ENCODE results near the gene TUBGCP5.
"Not testable (repeated sequence)": the region's sequence is repeated elsewhere in the genome, so short reads cannot be mapped to it uniquely, and the experiment has no call there.

TUBGCP5 gene

GRCh38 chr15:23039143-23039916 is at the start of gene TUBGCP5:
Gene TUBGCP5, minus strand, starts transcription at chr15:23039569. Its CDS starts 26 bp downstream, at chr15:23039543.
- DNase-seq: peak; percentile 95

GRCh38 chr15:23083115-23083514 is 43.7 kb upstream of the TUBGCP5 start:
- no peak for DNase-seq

GRCh38 chr15:23081996-23082737 is 42.8 kb upstream of the TUBGCP5 start:
- DNase-seq: not testable (repeated sequence)

- DNase-seq: no peak
These were observed 41.9 kb upstream of the TUBGCP5 start for GRCh38 chr15:23081271-23081670.

DNA sequence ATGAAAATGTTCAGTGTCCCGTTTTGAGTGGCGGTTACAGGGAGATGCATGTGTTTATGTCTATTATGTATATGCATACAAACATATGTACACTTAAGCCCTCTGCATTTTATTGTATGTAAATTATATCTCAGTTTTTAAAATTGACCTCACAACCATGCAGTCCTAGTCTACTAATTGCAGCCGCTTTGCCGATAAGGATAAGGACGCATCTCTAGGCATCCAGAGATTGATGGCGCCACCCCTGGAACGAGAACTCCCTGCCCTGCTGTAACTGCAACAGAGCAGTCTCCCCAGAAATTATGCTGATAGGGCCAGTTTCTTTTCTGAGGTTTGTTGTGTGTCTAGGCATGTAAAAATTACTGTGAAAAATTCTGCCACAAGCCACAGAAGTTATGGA is 40.4 kb upstream of the TUBGCP5 start:
- no peak for DNase-seq

DNA sequence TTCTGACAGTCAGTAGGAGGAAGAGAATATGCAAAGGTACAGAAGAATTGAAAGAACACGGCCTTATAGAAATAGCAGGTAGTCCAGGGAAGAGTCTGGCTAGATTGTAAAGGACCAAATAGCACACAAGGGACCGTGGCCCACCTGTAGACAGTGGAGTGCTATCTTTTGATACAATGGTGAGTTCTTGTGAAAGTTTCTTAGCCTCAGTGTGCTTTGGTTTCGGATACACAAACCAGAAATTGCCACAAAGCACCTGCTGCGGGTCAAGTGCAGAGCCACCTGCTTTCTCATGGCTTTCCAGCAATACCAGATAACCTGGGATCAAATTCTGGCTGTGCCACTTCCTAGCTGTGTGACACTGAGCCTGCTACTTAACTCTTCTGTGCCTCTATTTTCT is 36.6 kb upstream of the TUBGCP5 start:
- no peak for DNase-seq

DNA sequence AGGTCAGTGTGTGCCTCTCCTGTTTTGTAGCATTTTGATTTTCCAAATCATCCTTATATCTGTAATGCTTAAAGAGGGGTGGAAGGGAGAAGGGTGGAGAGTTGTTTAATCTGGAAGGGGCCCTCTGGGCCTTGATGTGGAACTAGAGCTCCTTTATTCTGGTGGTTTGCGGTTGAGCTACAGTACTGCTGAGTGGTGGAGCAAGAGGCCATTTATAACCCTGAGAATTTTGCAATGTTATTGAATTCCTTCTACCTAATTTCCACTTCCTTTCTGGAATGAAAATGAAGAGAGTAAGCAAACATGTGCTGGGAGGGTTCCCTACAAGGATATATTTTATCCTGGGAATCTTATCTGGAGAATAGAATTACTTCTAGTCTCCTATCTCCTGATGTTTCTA is 35.3 kb upstream of the TUBGCP5 start:
- no peak for DNase-seq

- DNase-seq: no peak
These were observed 34.7 kb upstream of the TUBGCP5 start for GRCh38 chr15:23073890-23074646.

DNA sequence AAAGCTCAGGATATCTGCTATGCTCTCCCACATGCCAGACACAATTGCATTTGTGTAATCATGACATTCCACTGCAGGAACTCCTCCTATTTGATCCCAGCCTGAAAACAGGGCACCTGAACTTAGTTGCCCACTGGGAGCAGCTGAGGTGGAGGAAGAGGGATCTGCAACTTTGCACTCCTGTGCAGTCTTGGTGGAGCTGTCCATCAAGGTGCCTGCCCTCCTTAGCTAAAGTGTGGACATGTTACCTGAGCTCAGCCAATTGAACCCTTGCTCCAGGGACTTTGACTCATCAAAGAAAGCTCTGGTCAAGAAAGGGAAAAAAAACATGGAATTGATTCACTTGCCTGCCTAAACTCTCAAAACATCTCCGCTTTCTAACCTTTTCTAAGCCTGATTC is 33.3 kb upstream of the TUBGCP5 start:
- no peak for DNase-seq

- no peak for DNase-seq
These were observed 30.3 kb upstream of the TUBGCP5 start for GRCh38 chr15:23069496-23070166.

GRCh38 chr15:23067416-23067815 is 28.0 kb upstream of the TUBGCP5 start:
- DNase-seq: no peak

DNA sequence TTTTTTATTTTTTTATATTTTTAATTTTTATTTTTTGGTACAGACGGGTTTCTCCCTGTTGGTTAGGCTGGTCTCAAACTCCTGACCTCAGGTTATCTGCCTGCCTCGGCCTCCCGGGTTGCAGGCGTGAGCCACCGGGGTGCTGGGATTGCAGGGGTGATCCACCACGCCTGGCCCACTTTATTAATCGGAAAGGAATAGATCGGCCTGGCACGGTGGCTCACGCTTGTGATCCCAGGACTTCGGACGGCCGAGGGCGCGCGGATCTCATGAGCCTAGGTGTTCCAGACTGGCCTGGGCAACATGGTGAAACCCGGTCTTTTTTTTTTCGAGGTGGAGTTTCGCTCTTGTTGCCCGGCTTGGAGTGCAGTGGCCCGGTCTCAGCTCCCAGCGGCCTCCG is 26.5 kb upstream of the TUBGCP5 start:
- no peak for DNase-seq

DNA sequence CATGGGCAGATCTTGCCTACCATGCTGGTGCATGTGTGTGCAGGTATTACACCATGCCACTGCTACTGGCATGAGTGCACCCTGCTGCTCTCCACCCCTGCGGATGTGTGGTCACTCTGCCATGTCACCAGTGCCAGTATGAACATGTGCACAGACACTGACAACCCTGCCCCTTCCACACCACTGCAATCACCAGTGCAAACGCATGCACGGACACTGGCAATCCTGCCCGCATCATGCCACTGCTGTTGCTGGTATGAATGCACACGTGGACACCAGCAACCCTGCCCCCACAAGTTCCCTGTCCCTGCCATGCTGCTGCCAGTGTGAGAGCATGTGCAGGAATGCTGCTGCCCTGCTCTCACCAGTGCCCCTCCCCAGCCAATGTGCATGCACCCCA is 24.8 kb upstream of the TUBGCP5 start:
- no peak for DNase-seq

GRCh38 chr15:23057707-23058106 is 18.3 kb upstream of the TUBGCP5 start:
- no peak for DNase-seq

GRCh38 chr15:23055316-23055715 is 15.9 kb upstream of the TUBGCP5 start:
- no peak for DNase-seq

GRCh38 chr15:23052522-23052921 is 13.2 kb upstream of the TUBGCP5 start:
- no peak for DNase-seq

- no peak for DNase-seq
These were observed 11.3 kb upstream of the TUBGCP5 start for GRCh38 chr15:23050708-23051107.

GRCh38 chr15:23049984-23050628 is 10.7 kb upstream of the TUBGCP5 start:
- DNase-seq: no peak

GRCh38 chr15:23048572-23049282 is 9.4 kb upstream of the TUBGCP5 start:
- not testable (repeated sequence) for DNase-seq

GRCh38 chr15:23043987-23044386 is 4.6 kb upstream of the TUBGCP5 start:
- not testable (repeated sequence) for DNase-seq

- not testable (repeated sequence) for DNase-seq
These were observed 4.2 kb upstream of the TUBGCP5 start for GRCh38 chr15:23043535-23043934.

DNA sequence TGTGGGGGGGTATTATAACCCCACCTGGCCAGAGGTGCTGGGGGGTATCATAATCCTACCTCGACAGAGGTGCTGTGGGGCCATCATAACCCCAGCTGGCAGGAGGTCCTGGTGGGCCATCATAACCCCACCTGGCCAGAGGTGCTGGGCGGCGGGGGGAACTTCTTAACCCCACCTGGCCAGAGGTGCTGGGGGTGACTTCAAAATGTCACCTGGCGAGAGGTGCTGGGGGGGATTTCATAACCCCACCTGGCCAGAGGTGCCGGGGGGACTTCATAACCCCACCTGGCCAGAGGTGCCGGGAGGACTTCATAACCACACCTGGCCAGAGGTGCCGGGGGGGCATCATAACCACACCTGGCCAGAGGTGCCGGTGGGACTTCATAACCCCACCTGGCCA is 2.4 kb upstream of the TUBGCP5 start:
- not testable (repeated sequence) for DNase-seq

Data from HCEC 1CT (cell line).